ENCODE measurements around the gene EIF1. TPM values are rescaled to one million over a fixed set of nuclear protein-coding genes. Genes with fewer than 3 reads are reported as not detected.

Gene EIF1
- total RNA-seq, 1 experiment from 2014 or later: 481 TPM

- no peak for TF ChIP-seq AFF4 (CRISPR knock-in tag; IDR thresholded peaks at IDR 0.05; ENCODE audit: borderline replicate concordance)
- no peak for TF ChIP-seq KAT7 (CRISPR knock-in tag; IDR thresholded peaks at IDR 0.05; ENCODE audit: borderline replicate concordance)
- TF ChIP-seq ZNF671 (CRISPR knock-in tag; IDR thresholded peaks at IDR 0.05): no peak
- 0 out of 2 replicates have a peak, but pooled peaks have one; percentile 21 for TF ChIP-seq ETV6 (CRISPR knock-in tag; IDR thresholded peaks at IDR 0.05)
- TF ChIP-seq ATF2 (CRISPR knock-in tag; IDR thresholded peaks at IDR 0.05; ENCODE audit: borderline replicate concordance, low read depth): no peak
- peak; percentile 60; the same call in 1 of the 2 replicates for TF ChIP-seq TEAD1 (CRISPR knock-in tag; IDR thresholded peaks at IDR 0.05)
- TF ChIP-seq SP1 (CRISPR knock-in tag; conservative IDR thresholded peaks at IDR 0.05): peak; percentile 55; the same call in 1 of the 2 replicates
- peak; percentile 97 for TF ChIP-seq CTCF (IDR thresholded peaks at IDR 0.05)
- 0 out of 2 replicates have a peak, but pooled peaks have one; percentile 27 for TF ChIP-seq FOXK1 (CRISPR knock-in tag; IDR thresholded peaks at IDR 0.05)
- TF ChIP-seq ZBTB43 (CRISPR knock-in tag; IDR thresholded peaks at IDR 0.05): 0 out of 2 replicates have a peak, but pooled peaks have one; percentile 72
- TF ChIP-seq SMAD3 (CRISPR knock-in tag; IDR thresholded peaks at IDR 0.05; ENCODE audit: borderline replicate concordance): no peak
- no peak for TF ChIP-seq STAT6 (CRISPR knock-in tag; conservative IDR thresholded peaks at IDR 0.05; ENCODE audit: low read depth)
- TF ChIP-seq ELF4 (CRISPR knock-in tag; IDR thresholded peaks at IDR 0.05; ENCODE audit: low read depth): peak; percentile 65; the same call in 1 of the 2 replicates
- TF ChIP-seq IRF2 (CRISPR knock-in tag; IDR thresholded peaks at IDR 0.05; ENCODE audit: borderline replicate concordance, low read depth): no peak
- TF ChIP-seq CBFB (CRISPR knock-in tag; IDR thresholded peaks at IDR 0.05; ENCODE audit: low read depth): no peak
- TF ChIP-seq NFATC4 (CRISPR knock-in tag; IDR thresholded peaks at IDR 0.05): no peak
- TF ChIP-seq HMGA2 (CRISPR knock-in tag; IDR thresholded peaks at IDR 0.05): no peak
- peak; percentile 63; the same call in 1 of the 2 replicates for TF ChIP-seq PRRX2 (CRISPR knock-in tag; IDR thresholded peaks at IDR 0.05)
- TF ChIP-seq E2F1 (CRISPR knock-in tag; IDR thresholded peaks at IDR 0.05): no peak
- TF ChIP-seq FOXJ3 (CRISPR knock-in tag; IDR thresholded peaks at IDR 0.05; ENCODE audit: borderline replicate concordance): no peak
- TF ChIP-seq ZMAT4 (CRISPR knock-in tag; IDR thresholded peaks at IDR 0.05): no peak
- no peak for TF ChIP-seq ZNF532 (CRISPR knock-in tag; IDR thresholded peaks at IDR 0.05; ENCODE audit: borderline replicate concordance)
Measured at GRCh38 chr17:41647940-41648410, 40.7 kb upstream of the EIF1 start (continued).

Data from WTC11 (cell line).